WERI-Rb-1 (cell line): ENCODE results near the gene H2AZ2.
"Not testable (repeated sequence)": the region's sequence is repeated elsewhere in the genome, so short reads cannot be mapped to it uniquely, and the experiment has no call there.

ENCODE experiments used
- DNase-seq: peaks from one replicate; pipeline ENCODE4 v3.0.0-alpha.2; 2020
- H3K27ac ChIP-seq: fragments of 250-450 bp; sonication (Bioruptor Pico); 2 replicates; pipeline ENCODE4 v1.5.1; 2020; ENCODE audit warnings: mild to moderate bottlenecking, moderate library complexity
- H3K27me3 ChIP-seq: fragments of 250-450 bp; sonication (Bioruptor Pico); 2 replicates; pipeline ENCODE4 v1.5.1; 2021; ENCODE audit warnings: mild to moderate bottlenecking, low read depth, moderate library complexity; ENCODE audit not compliant: insufficient read depth, severe bottlenecking
- H3K36me3 ChIP-seq: fragments of 250-450 bp; sonication (Bioruptor Pico); 2 replicates; pipeline ENCODE4 v1.5.1; 2020; ENCODE audit warnings: mild to moderate bottlenecking, moderate library complexity
- H3K4me3 ChIP-seq: 2 replicates; pipeline ENCODE4 v1.5.1; 2011; ENCODE audit warnings: low read depth, mild to moderate bottlenecking, control low read depth, low read length
- H3K9me3 ChIP-seq: fragments of 250-450 bp; sonication (Bioruptor Pico); 2 replicates; pipeline ENCODE4 v1.5.1; 2021; ENCODE audit warnings: mild to moderate bottlenecking, moderate library complexity; ENCODE audit not compliant: severe bottlenecking
- TF ChIP-seq, protein P1 (sequence below): IDR thresholded peaks from 2 replicates; pipeline ENCODE4 v1.5.1; 2011; ENCODE audit warnings: low read depth, mild to moderate bottlenecking, control low read depth, inconsistent platforms, low read length

The H2AZ2 gene

DNA sequence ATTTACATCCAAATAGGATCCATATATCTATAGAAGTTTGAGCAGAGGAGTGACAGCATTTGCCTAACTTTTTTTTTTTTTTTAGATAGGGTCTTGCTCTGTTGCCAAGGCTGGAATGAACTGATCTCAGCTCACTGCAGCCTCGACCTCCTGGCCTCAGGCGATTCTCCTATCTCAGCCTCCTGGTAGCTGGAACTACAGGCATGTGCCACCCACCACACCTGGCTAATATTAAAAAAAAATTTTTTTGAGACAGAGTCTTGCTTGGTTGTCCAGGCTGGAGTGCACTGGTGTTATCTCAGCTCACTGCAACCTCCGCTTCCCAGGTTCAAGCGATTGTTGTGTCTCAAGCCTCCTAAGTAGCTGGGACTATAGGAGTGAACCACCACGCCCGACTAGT is 36.3 kb downstream of the H2AZ2 start:
- Histone ChIP-seq H3K36me3 (no peaks in the 10 kb centered on the region; the same call in 1 of the 2 replicates), H3K27me3 (no peaks in the 10 kb centered on the region), H3K9me3 (no peaks in the 10 kb centered on the region), H3K27ac (no peak overlapping the region), H3K4me3 (no peak overlapping the region)
- TF ChIP-seq, protein P1, sequence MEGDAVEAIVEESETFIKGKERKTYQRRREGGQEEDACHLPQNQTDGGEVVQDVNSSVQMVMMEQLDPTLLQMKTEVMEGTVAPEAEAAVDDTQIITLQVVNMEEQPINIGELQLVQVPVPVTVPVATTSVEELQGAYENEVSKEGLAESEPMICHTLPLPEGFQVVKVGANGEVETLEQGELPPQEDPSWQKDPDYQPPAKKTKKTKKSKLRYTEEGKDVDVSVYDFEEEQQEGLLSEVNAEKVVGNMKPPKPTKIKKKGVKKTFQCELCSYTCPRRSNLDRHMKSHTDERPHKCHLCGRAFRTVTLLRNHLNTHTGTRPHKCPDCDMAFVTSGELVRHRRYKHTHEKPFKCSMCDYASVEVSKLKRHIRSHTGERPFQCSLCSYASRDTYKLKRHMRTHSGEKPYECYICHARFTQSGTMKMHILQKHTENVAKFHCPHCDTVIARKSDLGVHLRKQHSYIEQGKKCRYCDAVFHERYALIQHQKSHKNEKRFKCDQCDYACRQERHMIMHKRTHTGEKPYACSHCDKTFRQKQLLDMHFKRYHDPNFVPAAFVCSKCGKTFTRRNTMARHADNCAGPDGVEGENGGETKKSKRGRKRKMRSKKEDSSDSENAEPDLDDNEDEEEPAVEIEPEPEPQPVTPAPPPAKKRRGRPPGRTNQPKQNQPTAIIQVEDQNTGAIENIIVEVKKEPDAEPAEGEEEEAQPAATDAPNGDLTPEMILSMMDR = no peak
- DNase-seq = no peak

GRCh38 chr7:44811093-44811492 is 36.8 kb downstream of the H2AZ2 start:
- H3K9me3 ChIP-seq = no peaks in the 10 kb centered on the region
- DNase-seq = no peak
- no peaks in the 10 kb centered on the region for H3K27me3 ChIP-seq
- TF ChIP-seq, protein P1 = no peak
- no peak overlapping the region for H3K4me3 ChIP-seq
- peaks cover 3% of the 10 kb centered on the region; the same call in 1 of the 2 replicates for H3K36me3 ChIP-seq
- no peak overlapping the region for H3K27ac ChIP-seq

- TF ChIP-seq, protein P1 = no peak
- Histone ChIP-seq H3K27me3 (no peaks in the 10 kb centered on the region), H3K4me3 (no peak overlapping the region), H3K9me3 (no peaks in the 10 kb centered on the region), H3K36me3 (peaks cover 12% of the 10 kb centered on the region), H3K27ac (no peak overlapping the region)
- no peak for DNase-seq
These were observed 38.9 kb downstream of the H2AZ2 start for GRCh38 chr7:44808914-44809393.

DNA sequence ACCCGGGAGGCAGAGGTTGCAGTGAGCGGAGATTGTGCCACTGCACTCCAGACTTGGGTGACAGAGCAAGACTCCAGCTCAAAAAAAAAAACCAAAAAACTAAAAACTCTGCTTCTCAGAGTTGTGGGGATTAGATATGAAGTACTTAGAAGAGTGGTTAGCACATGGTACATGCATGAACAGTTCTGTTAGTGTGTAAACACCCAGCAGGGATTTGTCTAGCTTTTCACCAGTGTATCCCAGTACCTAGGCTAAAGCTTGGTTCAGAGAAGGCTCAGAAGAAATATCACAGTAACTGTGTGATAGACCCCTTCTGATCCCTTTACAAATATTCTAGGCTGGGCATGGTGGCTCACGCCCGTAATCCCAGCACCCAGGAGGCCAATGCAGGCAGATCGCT is 41.9 kb downstream of the H2AZ2 start:
- DNase-seq = no peak
- Histone ChIP-seq H3K4me3 (no peak overlapping the region), H3K9me3 (no peaks in the 10 kb centered on the region), H3K27ac (no peak overlapping the region), H3K27me3 (no peaks in the 10 kb centered on the region), H3K36me3 (peaks cover 42% of the 10 kb centered on the region)
- TF ChIP-seq, protein P1 = no peak

GRCh38 chr7:44803828-44804519 is 43.9 kb downstream of the H2AZ2 start:
- not testable (repeated sequence) for H3K4me3 ChIP-seq, H3K27ac ChIP-seq, H3K27me3 ChIP-seq, DNase-seq, H3K9me3 ChIP-seq
- H3K36me3 ChIP-seq = peaks cover 61% of the 10 kb centered on the region

DNA sequence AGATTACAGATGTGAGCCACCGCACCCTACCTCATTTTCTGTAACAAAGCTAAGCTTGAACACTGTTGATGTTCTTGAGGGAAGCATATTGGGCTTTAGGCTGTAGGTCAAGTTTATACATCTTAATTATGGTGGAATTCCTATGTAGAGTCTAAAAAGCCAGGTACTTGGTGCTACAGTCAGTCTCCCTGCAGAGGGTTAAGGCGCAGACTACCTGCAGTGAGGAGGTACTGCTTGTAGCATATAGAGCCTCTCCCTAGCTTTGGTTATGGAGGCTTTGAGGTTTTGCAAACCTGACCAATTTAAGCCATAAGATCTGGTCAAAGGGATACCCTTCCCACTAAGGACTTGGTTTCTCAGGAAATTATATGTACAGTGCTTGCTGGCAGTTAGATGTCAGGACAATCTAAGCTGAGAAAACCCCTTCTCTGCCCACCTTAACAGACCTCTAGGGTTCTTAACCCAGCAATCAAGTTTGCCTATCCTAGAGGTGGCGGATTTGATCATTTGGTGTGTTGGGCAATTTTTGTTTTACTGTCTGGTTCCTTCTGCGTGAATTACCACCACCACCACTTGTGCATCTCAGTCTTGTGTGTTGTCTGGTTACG is 45.4 kb downstream of the H2AZ2 start:
- no peaks in the 10 kb centered on the region for H3K27me3 ChIP-seq
- TF ChIP-seq, protein P1 = no peak
- DNase-seq = no peak
- H3K4me3 ChIP-seq = no peak overlapping the region
- H3K36me3 ChIP-seq = peaks cover 76% of the 10 kb centered on the region
- H3K27ac ChIP-seq = no peak overlapping the region
- H3K9me3 ChIP-seq = no peaks in the 10 kb centered on the region
